Omental fat pad (tissue), 4 donors: ENCODE data around the gene HMGB2. TPM values are rescaled to one million over a fixed set of nuclear protein-coding genes. Genes with fewer than 3 reads are reported as not detected.

Experiments
- ATAC-seq: fragments of 150-250 bp; one replicate; pipeline ENCODE4 v1.9.1; 2016; ENCODE audit warnings: mild to moderate bottlenecking, moderate library complexity; ENCODE audit not compliant: low FRiP score
- DNase-seq: peaks from one replicate; pipeline ENCODE4 v3.0.0-alpha.2; 2019; ENCODE audit warnings: low spot score
- total RNA-seq, 4 donors: library from RNA; depleted of rRNA; stranded (reverse); fragments of >200 nt; gene quantifications; one replicate each; pipeline ENCODE4 v1.1.0, GENCODE V29; 2016
- TF ChIP-seq, protein P1 (sequence below), 3 donors: fragments of 450-650 bp; IDR thresholded peaks; one replicate each; pipeline ENCODE4 v1.5.1; 2016 to 2017; ENCODE audit warnings: antibody characterized with exemption in 3 of 3, mild to moderate bottlenecking in 3 of 3, moderate library complexity in 2 of 3

HMGB2 gene
- total RNA-seq, 4 donors from 2014 or later, result 32.5 to 109 (median 51.7) TPM

DNA sequence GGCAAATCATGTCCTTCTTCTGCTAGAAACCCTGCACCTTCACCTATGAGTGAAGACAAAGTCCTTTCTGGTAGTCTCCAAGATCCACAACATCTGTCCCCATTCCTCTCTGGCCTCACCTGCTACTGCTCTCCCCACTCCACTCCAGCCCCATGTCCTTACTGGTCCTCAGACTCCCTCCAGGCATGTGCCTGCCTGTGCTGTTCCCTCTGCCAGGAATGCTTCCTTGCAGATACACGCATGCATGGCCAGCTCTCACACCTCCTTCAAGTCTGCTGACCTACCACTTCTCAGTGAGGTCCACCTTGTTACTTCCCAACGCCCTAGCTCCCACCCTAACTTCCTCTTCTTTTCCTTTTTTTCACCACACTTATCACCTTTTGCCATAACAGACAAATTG is 18.1 kb downstream of the HMGB2 start:
- DNase-seq (no peak), ATAC-seq (no peak)
- TF ChIP-seq, protein P1, sequence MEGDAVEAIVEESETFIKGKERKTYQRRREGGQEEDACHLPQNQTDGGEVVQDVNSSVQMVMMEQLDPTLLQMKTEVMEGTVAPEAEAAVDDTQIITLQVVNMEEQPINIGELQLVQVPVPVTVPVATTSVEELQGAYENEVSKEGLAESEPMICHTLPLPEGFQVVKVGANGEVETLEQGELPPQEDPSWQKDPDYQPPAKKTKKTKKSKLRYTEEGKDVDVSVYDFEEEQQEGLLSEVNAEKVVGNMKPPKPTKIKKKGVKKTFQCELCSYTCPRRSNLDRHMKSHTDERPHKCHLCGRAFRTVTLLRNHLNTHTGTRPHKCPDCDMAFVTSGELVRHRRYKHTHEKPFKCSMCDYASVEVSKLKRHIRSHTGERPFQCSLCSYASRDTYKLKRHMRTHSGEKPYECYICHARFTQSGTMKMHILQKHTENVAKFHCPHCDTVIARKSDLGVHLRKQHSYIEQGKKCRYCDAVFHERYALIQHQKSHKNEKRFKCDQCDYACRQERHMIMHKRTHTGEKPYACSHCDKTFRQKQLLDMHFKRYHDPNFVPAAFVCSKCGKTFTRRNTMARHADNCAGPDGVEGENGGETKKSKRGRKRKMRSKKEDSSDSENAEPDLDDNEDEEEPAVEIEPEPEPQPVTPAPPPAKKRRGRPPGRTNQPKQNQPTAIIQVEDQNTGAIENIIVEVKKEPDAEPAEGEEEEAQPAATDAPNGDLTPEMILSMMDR (IDR thresholded peaks at IDR 0.05), result no peak

DNA sequence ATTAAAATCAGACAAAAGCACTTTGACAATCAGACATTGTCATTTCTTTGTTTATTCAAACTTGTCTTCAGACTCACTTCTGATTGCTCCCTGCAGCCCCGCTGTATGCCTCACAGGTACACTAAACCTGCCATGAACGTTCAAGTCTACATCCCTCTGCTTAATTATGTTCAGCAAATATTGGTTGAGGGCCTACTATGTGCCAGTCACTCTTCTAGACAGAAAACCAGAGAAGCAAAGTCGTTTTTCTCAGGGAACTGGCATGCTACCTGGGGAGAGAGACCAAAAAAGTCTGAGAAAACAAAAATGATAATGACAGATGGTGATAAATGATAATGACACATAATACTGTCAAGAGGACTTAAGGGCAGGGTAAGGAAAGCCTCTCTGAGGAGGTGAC is 19.4 kb downstream of the HMGB2 start:
- ATAC-seq (no peak), DNase-seq (no peak)
- TF ChIP-seq, protein P1 (IDR thresholded peaks at IDR 0.05), result no peak

DNA sequence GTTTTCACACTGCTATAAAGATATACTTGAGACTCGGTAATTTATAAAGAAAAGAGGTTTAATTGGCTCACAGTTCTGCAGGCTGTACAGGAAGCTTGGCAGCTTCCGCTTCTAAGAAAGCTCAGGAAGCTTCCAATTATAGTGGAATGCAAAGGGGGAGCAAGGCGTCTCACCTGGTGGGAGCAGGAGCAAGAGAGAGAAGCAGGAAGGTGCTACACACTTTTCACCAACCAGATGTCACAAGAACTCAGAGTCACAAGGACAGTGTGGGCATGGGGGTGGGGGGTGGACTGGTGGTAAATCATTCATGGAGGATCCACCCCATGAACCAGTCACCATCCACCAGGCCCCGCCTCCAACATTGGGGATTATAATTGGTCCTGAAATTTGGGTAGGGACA is 22.8 kb downstream of the HMGB2 start:
- TF ChIP-seq, protein P1 (IDR thresholded peaks at IDR 0.05), result no peak
- no peak for DNase-seq
- no peak for ATAC-seq

DNA sequence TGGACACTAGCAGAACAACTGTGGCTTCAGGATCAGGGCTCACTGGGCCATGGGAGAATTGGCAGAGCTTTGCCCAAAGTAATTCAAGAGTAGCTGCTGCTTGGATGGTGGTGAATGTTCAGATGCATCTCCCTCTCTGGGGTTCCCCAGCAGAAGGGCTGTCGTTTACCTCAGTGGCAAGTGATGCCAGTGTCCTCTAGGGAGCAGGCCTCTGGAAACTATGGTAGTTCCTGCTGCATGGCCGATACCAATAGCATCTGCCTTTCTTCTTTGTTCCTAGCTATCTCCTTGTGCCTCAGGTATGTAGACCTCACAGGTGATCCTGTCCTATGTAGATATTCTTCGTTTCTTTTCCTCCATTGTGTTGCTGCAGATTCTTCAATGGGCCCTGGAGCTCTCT is 26.4 kb downstream of the HMGB2 start:
- TF ChIP-seq, protein P1 (IDR thresholded peaks at IDR 0.05), result no peak
- ATAC-seq (no peak), DNase-seq (no peak)

DNA sequence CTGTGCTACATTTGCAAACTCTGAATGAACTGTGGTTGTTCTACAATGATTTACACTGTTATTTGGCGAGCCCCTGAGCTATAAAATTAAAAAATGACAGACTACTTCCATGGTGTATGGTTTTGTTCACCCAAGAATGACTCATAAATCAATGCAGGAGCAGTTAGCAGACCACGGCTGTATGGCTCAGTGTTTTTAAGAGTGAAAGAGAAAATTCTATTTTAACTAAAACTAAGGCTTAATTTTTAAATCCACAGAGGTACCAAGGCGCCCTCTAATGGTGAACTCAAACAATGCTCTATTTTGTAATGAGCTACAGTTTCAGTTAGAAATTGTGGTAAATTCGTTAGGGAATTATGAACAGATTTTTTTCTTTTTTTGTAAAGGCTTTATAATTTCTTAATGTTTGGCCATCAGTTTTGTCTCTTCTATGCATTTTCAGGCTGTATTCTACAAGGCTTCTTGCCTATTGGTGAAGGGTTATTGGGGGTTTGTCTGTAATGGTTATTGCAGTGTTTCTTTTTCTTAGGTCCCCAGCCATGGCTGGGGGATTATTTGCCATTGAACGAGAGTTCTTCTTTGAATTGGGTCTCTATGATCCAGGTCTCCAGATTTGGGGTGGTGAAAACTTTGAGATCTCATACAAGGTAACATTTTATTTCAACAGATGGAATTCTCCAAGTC is 32.5 kb downstream of the HMGB2 start:
- no peak for ATAC-seq
- no peak for DNase-seq

DNA sequence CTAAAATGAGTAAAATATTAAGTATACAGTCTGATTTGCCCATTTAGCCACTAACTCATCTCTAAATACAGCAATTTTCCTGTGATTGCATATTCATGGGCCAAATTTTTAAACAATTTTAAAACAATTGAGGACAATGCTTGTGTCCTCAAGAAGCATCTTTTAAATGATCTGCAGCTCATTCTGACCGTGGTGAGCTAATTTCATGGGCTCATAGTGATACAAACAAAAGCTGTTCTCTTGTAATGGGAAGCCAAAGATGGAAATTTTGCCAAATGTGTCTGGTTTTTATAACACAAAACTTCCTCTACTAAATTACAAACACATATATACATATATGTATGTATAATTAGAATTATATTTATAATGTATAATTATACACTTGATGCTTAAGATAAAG is 39.7 kb downstream of the HMGB2 start:
- ATAC-seq (no peak), DNase-seq (no peak)
- TF ChIP-seq, protein P1 (IDR thresholded peaks at IDR 0.05), result no peak

More for the DNA sequence above, 32.5 kb downstream of the HMGB2 start:
- TF ChIP-seq, protein P1 (IDR thresholded peaks at IDR 0.05), result no peak

DNA sequence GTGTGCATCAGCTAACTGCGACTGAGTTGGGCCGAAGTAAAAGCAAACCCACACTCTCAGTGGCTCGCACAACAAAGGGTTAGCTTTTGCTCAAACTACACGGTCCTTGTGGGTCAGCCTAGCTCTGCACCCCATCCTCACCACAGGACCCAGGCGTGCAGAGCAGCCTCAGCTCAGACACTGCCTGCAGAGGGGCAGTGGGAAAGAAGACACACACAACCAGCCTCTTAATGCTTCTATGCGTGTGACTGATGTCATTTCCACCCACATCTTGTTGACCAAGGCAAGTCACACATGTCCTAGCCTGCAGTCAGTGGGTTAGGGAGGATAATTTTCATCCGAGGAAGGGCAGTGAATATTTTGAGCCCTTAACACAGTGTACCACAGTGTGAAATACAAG is 40.5 kb downstream of the HMGB2 start:
- no peak for ATAC-seq
- DNase-seq, result no peak
- TF ChIP-seq, protein P1 (IDR thresholded peaks at IDR 0.05), result no peak
